Measurements from ENCODE around the gene XPNPEP1. TPM values are rescaled to one million over a fixed set of nuclear protein-coding genes. Genes with fewer than 3 reads are reported as not detected.

Gene XPNPEP1
- 46.7 and 49.3 TPM in 2 replicates for total RNA-seq (2014; rRNA removed; shearing (Covaris generic))
- polyA plus RNA-seq (2014; cell fraction: nucleus; rRNA removed) = 79.8 and 82.2 TPM in 2 replicates

DNA sequence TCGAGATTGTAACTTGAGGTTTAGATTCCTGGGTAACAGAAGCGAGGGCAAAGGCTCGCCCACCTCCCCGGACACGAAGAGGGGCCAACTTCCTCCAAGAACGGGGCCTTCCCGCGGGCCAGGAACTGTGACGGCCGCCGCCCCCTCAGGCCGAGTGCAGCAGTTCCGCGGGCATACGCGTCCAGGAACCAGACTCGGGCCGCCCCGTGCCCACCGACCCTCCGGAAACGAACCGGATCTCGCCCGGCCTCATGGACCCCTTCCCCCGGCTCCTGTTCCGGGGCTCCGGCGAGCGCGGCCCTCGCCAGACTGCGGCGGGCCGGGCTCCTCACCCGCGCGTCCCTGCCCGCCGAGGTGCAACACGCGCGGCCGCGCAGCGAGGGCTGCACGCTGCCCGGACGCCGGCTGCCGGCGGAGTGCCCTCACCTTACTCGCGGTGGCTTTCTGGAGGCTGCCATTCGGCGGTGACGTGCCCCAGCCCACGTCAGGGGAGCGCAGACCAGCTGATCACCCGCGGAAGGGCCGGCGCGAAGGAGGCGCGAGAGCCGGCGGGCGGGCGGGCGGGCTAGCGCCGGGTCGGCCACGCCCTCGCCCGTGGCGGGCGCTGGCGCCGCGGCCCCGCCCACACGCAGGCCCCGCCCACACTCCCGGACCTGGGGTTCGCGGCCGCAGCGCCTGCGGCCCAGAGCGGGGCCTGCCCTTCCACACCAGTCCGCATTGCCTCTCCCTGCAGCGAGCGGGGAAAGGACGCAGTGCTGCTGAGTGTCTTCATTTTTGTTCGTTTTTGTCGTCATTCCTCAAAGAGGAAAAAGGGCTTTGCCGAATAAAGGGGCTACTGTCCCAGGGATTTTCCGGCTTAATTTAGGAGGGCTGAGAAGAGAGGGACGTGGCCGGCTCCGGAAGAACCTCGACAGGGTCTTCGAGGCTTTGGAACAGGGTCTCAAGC lies at the start of gene XPNPEP1:
Gene XPNPEP1, minus strand, starts transcription at position 536 of the 946 bp plus-strand sequence. Its CDS starts 78 bp downstream, at position 458.
- DNase-seq (ENCODE audit: extremely low read depth, low read depth) = peak; percentile 80

DNA sequence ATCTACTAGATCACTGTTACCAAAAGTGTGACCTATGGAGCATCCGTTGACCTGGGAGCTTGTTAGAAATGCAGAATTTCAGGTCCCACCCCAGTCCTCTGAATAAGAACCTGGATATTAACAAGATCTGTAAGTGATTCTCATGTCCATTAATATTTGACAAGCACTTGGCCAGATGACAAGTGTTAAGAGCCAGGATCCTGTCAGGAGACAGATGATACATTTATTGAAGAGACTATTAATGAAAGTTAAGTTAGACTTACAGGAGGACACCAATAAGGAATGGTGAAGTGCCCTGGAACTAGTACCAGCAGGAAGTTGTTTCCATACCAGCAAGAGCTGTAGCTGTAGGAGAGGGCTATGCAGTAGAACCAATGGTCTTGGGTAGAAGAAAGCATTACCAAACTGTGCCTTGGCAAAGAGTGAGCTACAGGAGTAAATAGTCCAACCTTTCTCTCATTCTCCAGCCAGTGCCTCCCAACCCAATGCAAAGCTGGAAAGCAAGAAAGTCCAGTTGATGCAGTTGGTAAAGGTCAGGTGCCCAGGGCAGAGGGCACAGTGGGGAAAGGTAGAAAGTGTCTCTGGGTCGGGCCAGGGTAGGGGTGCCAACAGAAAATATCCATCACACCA lies 49.2 kb upstream of the XPNPEP1 start:
- no peak for DNase-seq (ENCODE audit: extremely low read depth, low read depth)

DNA sequence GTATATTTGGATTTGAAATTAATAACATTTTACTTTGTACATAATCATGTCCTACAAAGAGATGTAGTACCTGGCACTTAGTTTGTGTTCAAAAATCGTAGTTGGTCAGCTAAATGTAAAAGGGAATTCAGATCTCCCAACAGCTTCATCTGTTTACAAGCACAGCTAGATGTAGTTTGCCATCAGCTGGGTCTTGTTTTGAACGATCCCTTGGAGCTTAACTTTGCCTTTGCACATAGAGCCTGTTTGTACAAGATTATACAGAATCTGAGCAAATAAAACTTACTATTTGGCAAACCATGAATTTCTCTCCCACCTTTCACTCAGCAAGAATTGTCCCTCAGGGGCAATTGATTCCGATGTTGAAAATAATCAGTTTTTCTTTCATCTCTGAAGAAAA lies 48.3 kb upstream of the XPNPEP1 start:
- DNase-seq (ENCODE audit: extremely low read depth, low read depth) = no peak

GRCh38 chr10:109969760-109970346 lies 46.5 kb upstream of the XPNPEP1 start:
- no peak for DNase-seq (ENCODE audit: extremely low read depth, low read depth)

GRCh38 chr10:109968953-109969759 lies 45.8 kb upstream of the XPNPEP1 start:
- DNase-seq (ENCODE audit: extremely low read depth, low read depth) = no peak

- no peak for DNase-seq (ENCODE audit: extremely low read depth, low read depth)
Measured at GRCh38 chr10:109967739-109968088, 44.4 kb upstream of the XPNPEP1 start.

- DNase-seq (ENCODE audit: extremely low read depth, low read depth) = no peak
Measured at GRCh38 chr10:109966961-109967738, 43.8 kb upstream of the XPNPEP1 start.

DNA sequence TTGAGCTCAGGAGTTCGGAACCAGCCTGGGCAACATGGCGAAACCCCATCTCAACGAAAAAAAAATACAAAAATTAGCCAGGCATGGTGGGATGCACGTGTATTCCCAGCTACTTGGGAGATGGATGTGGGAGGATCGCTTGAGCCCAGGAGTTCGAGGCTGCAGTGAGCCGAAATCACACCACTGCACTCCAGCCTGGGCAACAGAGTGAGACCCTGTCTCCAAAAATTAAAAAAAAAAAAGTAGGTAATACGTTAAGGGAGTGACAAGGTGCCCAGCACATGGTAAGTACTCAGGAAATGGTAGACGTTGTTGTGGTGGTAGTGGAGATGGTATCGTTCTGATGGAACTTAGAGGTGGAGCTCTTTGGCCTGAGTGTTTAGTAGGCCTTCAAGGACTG lies 41.0 kb upstream of the XPNPEP1 start:
- no peak for DNase-seq (ENCODE audit: extremely low read depth, low read depth)

DNA sequence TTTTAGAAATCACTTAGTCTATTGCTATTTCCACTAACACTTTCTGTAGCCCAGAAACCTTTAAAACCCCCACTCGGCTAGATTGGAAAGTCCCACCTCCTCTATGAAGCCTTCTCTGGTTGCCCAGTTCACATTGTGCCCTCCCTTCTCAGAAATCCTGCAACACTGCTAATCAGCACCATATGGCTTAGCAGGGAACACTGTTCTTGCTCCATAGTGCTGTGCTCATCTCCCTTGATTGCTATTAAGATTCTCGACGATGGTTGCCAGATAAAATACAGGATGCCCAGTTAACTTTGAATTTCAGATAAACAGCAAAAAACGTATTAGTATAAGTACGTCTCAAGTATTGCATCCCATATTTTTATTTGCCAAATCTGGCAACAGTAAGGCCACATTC lies 40.1 kb upstream of the XPNPEP1 start:
- no peak for DNase-seq (ENCODE audit: extremely low read depth, low read depth)

GRCh38 chr10:109962247-109962646 lies 38.9 kb upstream of the XPNPEP1 start:
- DNase-seq (ENCODE audit: extremely low read depth, low read depth) = no peak

- DNase-seq (ENCODE audit: extremely low read depth, low read depth) = no peak
Measured at GRCh38 chr10:109961174-109962001, 38.1 kb upstream of the XPNPEP1 start.

DNA sequence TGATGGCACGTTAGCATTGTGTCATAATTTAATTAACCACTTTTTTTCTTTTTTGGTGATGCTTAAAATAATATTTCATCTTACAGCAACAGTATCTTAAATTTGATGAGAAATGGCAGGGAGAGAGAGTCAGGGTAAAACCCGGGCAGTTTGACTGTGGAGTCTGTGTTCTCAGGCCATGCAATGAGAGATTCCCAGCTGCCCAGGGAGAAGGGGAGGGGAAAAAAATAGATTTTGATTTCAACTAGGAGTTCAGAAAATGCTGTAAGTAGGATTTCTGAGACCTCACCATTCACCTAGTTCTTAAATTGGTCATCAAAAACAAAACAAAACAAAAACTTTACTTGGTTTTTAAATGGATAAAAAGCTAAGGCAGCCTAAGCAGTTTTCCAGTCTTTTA lies 37.4 kb upstream of the XPNPEP1 start:
- DNase-seq (ENCODE audit: extremely low read depth, low read depth) = no peak

DNA sequence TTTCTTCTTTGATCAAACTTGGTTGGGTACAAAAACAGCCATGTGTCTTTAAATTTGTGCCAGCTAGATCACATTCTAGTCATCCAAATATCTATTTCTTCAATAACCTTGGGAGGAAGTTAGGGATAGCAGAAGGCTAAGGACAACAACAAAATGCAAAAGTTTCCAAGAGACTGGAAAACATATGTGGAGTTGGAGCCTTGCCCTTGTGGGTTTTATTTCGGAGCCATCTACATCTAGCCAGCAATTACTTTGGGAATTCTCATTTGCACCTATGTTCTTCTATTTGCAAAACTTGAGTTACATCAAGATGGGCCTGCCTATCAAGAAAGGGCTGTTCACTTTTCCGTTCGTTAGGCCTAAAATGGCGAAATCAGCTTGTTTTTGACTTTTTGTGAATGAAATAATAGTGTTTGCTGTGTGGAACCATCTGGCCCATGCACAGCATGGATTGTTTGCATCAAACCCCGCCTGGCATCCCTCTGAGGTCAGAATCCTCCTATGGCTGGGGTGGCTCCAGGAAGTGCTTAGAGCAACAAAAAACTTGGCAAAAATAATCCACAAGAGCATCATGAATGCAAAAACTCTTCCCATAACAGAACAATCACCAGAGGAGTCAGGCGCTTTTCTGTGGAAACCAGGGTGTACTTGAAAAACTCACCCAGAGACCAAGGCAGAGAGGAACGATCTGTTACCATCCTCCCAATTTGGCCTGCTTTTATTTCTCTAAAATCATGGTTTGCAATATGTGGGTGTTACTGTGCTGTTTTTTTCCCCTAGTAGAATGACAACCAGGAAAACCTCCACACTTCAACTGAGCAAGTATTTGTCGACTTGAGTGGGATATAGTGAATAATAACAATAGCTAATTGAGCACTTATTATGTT lies 36.2 kb upstream of the XPNPEP1 start:
- DNase-seq (ENCODE audit: extremely low read depth, low read depth) = no peak

- no peak for DNase-seq (ENCODE audit: extremely low read depth, low read depth)
Measured at GRCh38 chr10:109958059-109958458, 34.7 kb upstream of the XPNPEP1 start.

- DNase-seq (ENCODE audit: extremely low read depth, low read depth) = no peak
Measured at GRCh38 chr10:109957092-109957797, 33.9 kb upstream of the XPNPEP1 start.

- DNase-seq (ENCODE audit: extremely low read depth, low read depth) = peak; percentile 48
Measured at GRCh38 chr10:109956454-109957091, 33.3 kb upstream of the XPNPEP1 start.

- DNase-seq (ENCODE audit: extremely low read depth, low read depth) = no peak
Measured at GRCh38 chr10:109953766-109954165, 30.5 kb upstream of the XPNPEP1 start.

Data from NCI-H460 (cell line).